ENCODE measurements around the gene C1orf87. TPM values are rescaled to one million over a fixed set of nuclear protein-coding genes. Genes with fewer than 3 reads are reported as not detected.

C1orf87 gene
- total and polyA plus RNA-seq, 5 donors from 2014 or later, result not detected

GRCh38 chr1:59967141-59967697, 106.4 kb downstream of the C1orf87 start:
- peaks cover 0 to 1% (median 0%) of the 10 kb centered on the region in 7 donors for H3K9me3 Mint-ChIP-seq
- H3K4me1 ChIP-seq (ENCODE audit: control insufficient read depth, insufficient read depth, low read length, poor library complexity, severe bottlenecking), result peaks cover 4% of the 10 kb centered on the region
- H3K4me3 ChIP-seq (ENCODE audit: low read depth, low read length), result no peak overlapping the region
- H3K4me1 Mint-ChIP-seq, result peaks cover 0 to 5% (median 2%) of the 10 kb centered on the region in 4 donors
- H3K27ac Mint-ChIP-seq, result no peak overlapping the region
- ATAC-seq (ENCODE audit: low read depth in 2 of 2) (no peak), DNase-seq (no peak)
- H3K27me3 ChIP-seq (ENCODE audit: control insufficient read depth, insufficient read depth, low read length), result no peaks in the 10 kb centered on the region
- H3K4me3 Mint-ChIP-seq, result no peak overlapping the region
- H3K9me3 ChIP-seq (ENCODE audit: control insufficient read depth in 2 of 2, low read length in 2 of 2), result no peaks in the 10 kb centered on the region
- H3K27ac ChIP-seq (ENCODE audit: insufficient read depth, low read length, poor library complexity, severe bottlenecking), result no peak overlapping the region
- H3K36me3 Mint-ChIP-seq, result no peaks in the 10 kb centered on the region
- no peaks in the 10 kb centered on the region for H3K27me3 Mint-ChIP-seq
- no peaks in the 10 kb centered on the region for H3K36me3 ChIP-seq (ENCODE audit: control insufficient read depth, insufficient read depth, low read length)

GRCh38 chr1:59952065-59952464, 121.5 kb downstream of the C1orf87 start:
- Mint-ChIP-seq H3K9me3 (no peaks in the 10 kb centered on the region), H3K27ac (no peak overlapping the region), H3K4me3 (no peak overlapping the region), H3K27me3 (peaks cover 6% of the 10 kb centered on the region), H3K4me1 (no peaks in the 10 kb centered on the region), H3K36me3 (no peaks in the 10 kb centered on the region)
- Histone ChIP-seq H3K36me3 (ENCODE audit: control insufficient read depth, insufficient read depth, low read length) (no peaks in the 10 kb centered on the region), H3K27me3 (ENCODE audit: control insufficient read depth, insufficient read depth, low read length) (peaks cover 2% of the 10 kb centered on the region), H3K27ac (ENCODE audit: insufficient read depth, low read length, poor library complexity, severe bottlenecking) (no peak overlapping the region), H3K9me3 (ENCODE audit: control insufficient read depth in 2 of 2, low read length in 2 of 2) (no peaks in the 10 kb centered on the region), H3K4me1 (ENCODE audit: control insufficient read depth, insufficient read depth, low read length, poor library complexity, severe bottlenecking) (no peaks in the 10 kb centered on the region), H3K4me3 (ENCODE audit: low read depth, low read length) (no peak overlapping the region)
- ATAC-seq (ENCODE audit: low read depth in 2 of 2) (no peak), DNase-seq (no peak)

- no peak overlapping the region for H3K27ac Mint-ChIP-seq
- no peak overlapping the region for H3K4me3 Mint-ChIP-seq
Observed at GRCh38 chr1:59949648-59950047, 123.9 kb downstream of the C1orf87 start.

GRCh38 chr1:59948990-59949389, 124.6 kb downstream of the C1orf87 start:
- no peaks in the 10 kb centered on the region for H3K36me3 Mint-ChIP-seq
- no peaks in the 10 kb centered on the region for H3K9me3 Mint-ChIP-seq
- no peak overlapping the region for H3K4me3 ChIP-seq (ENCODE audit: low read depth, low read length)
- H3K9me3 ChIP-seq (ENCODE audit: control insufficient read depth in 2 of 2, low read length in 2 of 2), result no peaks in the 10 kb centered on the region
- H3K36me3 ChIP-seq (ENCODE audit: control insufficient read depth, insufficient read depth, low read length), result no peaks in the 10 kb centered on the region
- no peak for DNase-seq
- H3K27me3 ChIP-seq (ENCODE audit: control insufficient read depth, insufficient read depth, low read length), result peaks cover 2% of the 10 kb centered on the region
- H3K27ac Mint-ChIP-seq, result no peak overlapping the region
- H3K4me3 Mint-ChIP-seq, result no peak overlapping the region
- H3K4me1 Mint-ChIP-seq, result no peaks in the 10 kb centered on the region
- ATAC-seq (ENCODE audit: low read depth in 2 of 2), result no peak
- no peak overlapping the region for H3K27ac ChIP-seq (ENCODE audit: insufficient read depth, low read length, poor library complexity, severe bottlenecking)
- no peaks in the 10 kb centered on the region for H3K4me1 ChIP-seq (ENCODE audit: control insufficient read depth, insufficient read depth, low read length, poor library complexity, severe bottlenecking)
- no peaks in the 10 kb centered on the region for H3K27me3 Mint-ChIP-seq

More at GRCh38 chr1:59949648-59950047, 123.9 kb downstream of the C1orf87 start:
- Histone ChIP-seq H3K27ac (ENCODE audit: insufficient read depth, low read length, poor library complexity, severe bottlenecking) (no peak overlapping the region), H3K36me3 (ENCODE audit: control insufficient read depth, insufficient read depth, low read length) (no peaks in the 10 kb centered on the region), H3K4me3 (ENCODE audit: low read depth, low read length) (no peak overlapping the region), H3K27me3 (ENCODE audit: control insufficient read depth, insufficient read depth, low read length) (peaks cover 2% of the 10 kb centered on the region), H3K4me1 (ENCODE audit: control insufficient read depth, insufficient read depth, low read length, poor library complexity, severe bottlenecking) (no peaks in the 10 kb centered on the region), H3K9me3 (ENCODE audit: control insufficient read depth in 2 of 2, low read length in 2 of 2) (no peaks in the 10 kb centered on the region)
- H3K9me3 Mint-ChIP-seq, result no peaks in the 10 kb centered on the region
- no peaks in the 10 kb centered on the region for H3K27me3 Mint-ChIP-seq
- H3K36me3 Mint-ChIP-seq, result no peaks in the 10 kb centered on the region
- H3K4me1 Mint-ChIP-seq, result no peaks in the 10 kb centered on the region
- ATAC-seq (ENCODE audit: low read depth in 2 of 2) (no peak), DNase-seq (no peak)

- H3K27ac ChIP-seq (ENCODE audit: insufficient read depth, low read length, poor library complexity, severe bottlenecking), result no peak overlapping the region
- H3K27ac Mint-ChIP-seq, result no peak overlapping the region
- H3K4me3 Mint-ChIP-seq, result no peak overlapping the region
- H3K36me3 ChIP-seq (ENCODE audit: control insufficient read depth, insufficient read depth, low read length), result no peaks in the 10 kb centered on the region
- no peaks in the 10 kb centered on the region for H3K4me1 ChIP-seq (ENCODE audit: control insufficient read depth, insufficient read depth, low read length, poor library complexity, severe bottlenecking)
- no peaks in the 10 kb centered on the region for H3K36me3 Mint-ChIP-seq
- H3K27me3 Mint-ChIP-seq, result peaks cover 4% of the 10 kb centered on the region
- H3K9me3 ChIP-seq (ENCODE audit: control insufficient read depth in 2 of 2, low read length in 2 of 2), result no peaks in the 10 kb centered on the region
- DNase-seq, result peak in 2 of 3 donors; percentile 39 to 66
- peaks cover 2% of the 10 kb centered on the region for H3K27me3 ChIP-seq (ENCODE audit: control insufficient read depth, insufficient read depth, low read length)
- peaks cover 0 to 2% (median 0%) of the 10 kb centered on the region in 7 donors for H3K9me3 Mint-ChIP-seq
- no peaks in the 10 kb centered on the region for H3K4me1 Mint-ChIP-seq
- no peak overlapping the region for H3K4me3 ChIP-seq (ENCODE audit: low read depth, low read length)
- peak; percentile 44 to 72 for ATAC-seq (ENCODE audit: low read depth in 2 of 2)
Observed at GRCh38 chr1:59947047-59947938, 126.3 kb downstream of the C1orf87 start.

GRCh38 chr1:59945790-59946189, 127.8 kb downstream of the C1orf87 start:
- no peaks in the 10 kb centered on the region for H3K36me3 Mint-ChIP-seq
- Histone ChIP-seq H3K4me3 (ENCODE audit: low read depth, low read length) (no peak overlapping the region), H3K27me3 (ENCODE audit: control insufficient read depth, insufficient read depth, low read length) (peaks cover 2% of the 10 kb centered on the region), H3K9me3 (ENCODE audit: control insufficient read depth in 2 of 2, low read length in 2 of 2) (no peaks in the 10 kb centered on the region), H3K4me1 (ENCODE audit: control insufficient read depth, insufficient read depth, low read length, poor library complexity, severe bottlenecking) (no peaks in the 10 kb centered on the region), H3K27ac (ENCODE audit: insufficient read depth, low read length, poor library complexity, severe bottlenecking) (no peak overlapping the region), H3K36me3 (ENCODE audit: control insufficient read depth, insufficient read depth, low read length) (no peaks in the 10 kb centered on the region)
- ATAC-seq (ENCODE audit: low read depth in 2 of 2), result no peak
- H3K9me3 Mint-ChIP-seq, result peaks cover 0 to 2% (median 0%) of the 10 kb centered on the region in 7 donors
- H3K4me1 Mint-ChIP-seq, result no peaks in the 10 kb centered on the region
- peaks cover 7% of the 10 kb centered on the region for H3K27me3 Mint-ChIP-seq
- H3K27ac Mint-ChIP-seq, result no peak overlapping the region
- H3K4me3 Mint-ChIP-seq, result no peak overlapping the region
- no peak for DNase-seq
